Measurements from ENCODE around the gene SEC22C.
"Not testable (repeated sequence)": the region's sequence is repeated elsewhere in the genome, so short reads cannot be mapped to it uniquely, and the experiment has no call there.

Gene SEC22C

GRCh38 chr3:42579346-42579745 is 2.4 kb downstream of the SEC22C start:
- not testable (repeated sequence) for DNase-seq

GRCh38 chr3:42578054-42578453 is 3.7 kb downstream of the SEC22C start:
- no peak for DNase-seq

GRCh38 chr3:42575137-42575741 is 6.5 kb downstream of the SEC22C start:
- no peak for DNase-seq

GRCh38 chr3:42572278-42572677 is 9.5 kb downstream of the SEC22C start:
- no peak for DNase-seq

- no peak for DNase-seq
These were observed 12.1 kb downstream of the SEC22C start for GRCh38 chr3:42569593-42570142.

GRCh38 chr3:42562047-42562907 is 19.5 kb downstream of the SEC22C start:
- DNase-seq = no peak

GRCh38 chr3:42557854-42558253 is 23.9 kb downstream of the SEC22C start:
- DNase-seq = no peak

- DNase-seq = not testable (repeated sequence)
These were observed 24.9 kb downstream of the SEC22C start for GRCh38 chr3:42556817-42557216.

- DNase-seq = peak; percentile 42
These were observed 25.6 kb downstream of the SEC22C start for GRCh38 chr3:42556089-42556632.

GRCh38 chr3:42552830-42553229 is 28.9 kb downstream of the SEC22C start:
- DNase-seq = no peak

GRCh38 chr3:42550250-42550649 is 31.5 kb downstream of the SEC22C start:
- DNase-seq = no peak

GRCh38 chr3:42549131-42549530 is 32.6 kb downstream of the SEC22C start:
- no peak for DNase-seq

- peak; percentile 54 for DNase-seq
These were observed 34.3 kb downstream of the SEC22C start for GRCh38 chr3:42547401-42547945.

- no peak for DNase-seq
These were observed 35.0 kb downstream of the SEC22C start for GRCh38 chr3:42546691-42547213.

GRCh38 chr3:42545284-42545900 is 36.4 kb downstream of the SEC22C start:
- DNase-seq = no peak

GRCh38 chr3:42544492-42545283 is 37.1 kb downstream of the SEC22C start:
- no peak for DNase-seq

GRCh38 chr3:42541079-42541478 is 40.7 kb downstream of the SEC22C start:
- DNase-seq = no peak

- DNase-seq = peak; percentile 49
These were observed 41.7 kb downstream of the SEC22C start for GRCh38 chr3:42539871-42540714.

GRCh38 chr3:42537350-42537749 is 44.4 kb downstream of the SEC22C start:
- DNase-seq = no peak

- DNase-seq = peak; percentile 43
These were observed 45.6 kb downstream of the SEC22C start for GRCh38 chr3:42535981-42536784.

All from CD4-positive, alpha-beta T cell treated with Interleukin-15 for 1 hour (primary cell).